Stimulated activated CD4-positive, alpha-beta T cell treated with anti-CD3 and anti-CD28 coated beads, Interleukin-12 subunit alpha, Interleukin-12 subunit beta, amount 100 ng/mL, for 48 hours (primary cell): ENCODE measurements around the gene CCDC154.
"Not testable (repeated sequence)": the region's sequence is repeated elsewhere in the genome, so short reads cannot be mapped to it uniquely, and the experiment has no call there.

Experiments
- DNase-seq, 3 donors: peaks; one replicate each; pipeline ENCODE4 v3.0.0-alpha.2; 2020; ENCODE audit warnings: low read depth in 2 of 3, low spot score in 1 of 3

CCDC154 gene

DNA sequence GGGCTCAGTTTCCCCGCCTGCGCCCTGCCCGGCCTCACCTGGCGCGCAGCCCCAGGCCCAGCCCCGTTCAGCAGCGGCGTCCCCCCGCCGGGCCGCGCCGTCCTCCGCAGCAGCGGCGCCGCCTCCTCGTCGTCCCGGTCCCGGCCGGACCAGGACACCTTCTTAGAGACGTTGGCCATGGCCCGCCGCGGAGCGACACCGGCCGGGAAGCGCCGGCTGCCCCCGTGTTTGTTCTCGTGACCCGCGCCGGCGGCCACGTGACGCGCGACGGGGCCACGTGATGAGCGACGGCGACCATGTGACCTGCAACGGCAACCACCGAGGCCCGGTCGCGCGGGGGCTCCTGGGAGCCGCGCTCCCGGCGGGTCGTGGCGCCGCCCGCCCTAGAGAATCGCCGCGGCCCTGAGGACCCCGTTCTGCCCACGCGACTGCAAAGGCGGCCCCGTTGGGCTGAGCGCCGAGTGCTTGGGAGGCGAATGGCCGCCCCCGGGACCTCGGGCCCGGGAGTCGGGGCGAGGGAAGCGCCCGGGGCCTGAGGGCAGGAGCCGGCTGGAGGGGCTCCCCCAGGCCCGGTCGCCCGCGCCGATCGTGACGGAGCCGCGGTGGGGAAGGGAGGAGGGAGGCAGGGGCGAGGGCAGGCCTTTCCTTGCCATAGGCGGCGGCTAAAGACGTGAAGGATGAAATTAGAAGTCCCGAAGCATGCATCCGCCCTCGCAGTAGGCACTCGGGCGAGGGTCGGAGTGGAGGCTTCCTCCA lies 30.6 kb upstream of the CCDC154 start, which contains the start of gene CLCN7:
Gene CLCN7 (minus strand): TSS at position 233 of the 756 bp plus-strand sequence. CDS start 54 bp downstream, at position 179.
- DNase-seq = peak; percentile 78 to 87 (median 79)

DNA sequence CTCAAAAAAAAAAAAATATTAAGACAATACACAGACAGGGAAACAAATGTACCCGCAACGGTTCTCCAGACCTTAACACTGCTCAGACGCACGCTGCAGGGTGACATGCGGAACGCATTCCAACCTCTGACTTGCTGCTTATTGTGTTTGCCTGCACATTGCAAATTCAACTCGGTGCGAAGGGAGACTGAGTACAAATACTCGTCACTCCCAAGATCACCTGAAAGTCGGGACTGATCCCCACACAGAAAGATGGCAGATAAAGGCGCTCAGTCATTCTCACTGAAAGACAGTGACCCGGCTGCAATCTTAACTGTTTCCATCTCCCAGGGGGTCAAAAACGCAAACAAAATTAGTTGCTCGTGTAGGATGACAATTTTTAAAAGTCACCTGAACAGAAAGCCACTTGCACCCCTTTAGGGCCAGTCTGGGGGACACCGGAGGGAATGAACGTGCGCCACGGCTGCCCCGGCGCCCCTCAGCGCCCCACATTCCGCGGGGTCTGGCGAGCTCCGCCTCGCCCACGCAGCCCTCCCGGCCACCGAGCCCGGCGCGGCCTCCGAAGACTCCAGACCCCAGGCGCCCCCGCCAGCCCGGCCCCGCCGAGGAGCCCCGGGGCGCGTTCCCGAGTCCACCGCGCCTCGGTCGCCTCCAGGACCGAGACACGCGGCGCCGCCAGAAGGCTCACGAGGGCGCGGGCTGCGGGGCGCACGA lies 29.9 kb upstream of the CCDC154 start:
- DNase-seq = no peak

DNA sequence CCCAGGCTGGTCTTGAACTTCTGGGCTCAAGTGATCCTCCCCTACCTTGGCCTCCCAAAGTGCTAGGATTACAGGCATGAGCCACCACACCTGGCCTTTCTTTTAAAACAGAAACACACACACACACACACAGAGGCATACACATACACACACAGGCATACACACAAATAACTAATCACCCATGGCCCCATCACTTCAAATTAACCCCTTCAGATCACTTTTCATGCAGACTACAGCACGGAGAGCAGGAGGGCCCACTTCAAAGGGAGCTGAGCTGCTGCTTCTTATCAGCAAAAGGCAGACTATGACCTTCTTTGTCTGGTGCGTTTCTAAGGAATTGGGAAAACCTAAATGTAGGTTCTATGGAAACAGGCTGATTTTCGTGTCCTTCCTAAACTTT lies 28.6 kb upstream of the CCDC154 start:
- no peak for DNase-seq

DNA sequence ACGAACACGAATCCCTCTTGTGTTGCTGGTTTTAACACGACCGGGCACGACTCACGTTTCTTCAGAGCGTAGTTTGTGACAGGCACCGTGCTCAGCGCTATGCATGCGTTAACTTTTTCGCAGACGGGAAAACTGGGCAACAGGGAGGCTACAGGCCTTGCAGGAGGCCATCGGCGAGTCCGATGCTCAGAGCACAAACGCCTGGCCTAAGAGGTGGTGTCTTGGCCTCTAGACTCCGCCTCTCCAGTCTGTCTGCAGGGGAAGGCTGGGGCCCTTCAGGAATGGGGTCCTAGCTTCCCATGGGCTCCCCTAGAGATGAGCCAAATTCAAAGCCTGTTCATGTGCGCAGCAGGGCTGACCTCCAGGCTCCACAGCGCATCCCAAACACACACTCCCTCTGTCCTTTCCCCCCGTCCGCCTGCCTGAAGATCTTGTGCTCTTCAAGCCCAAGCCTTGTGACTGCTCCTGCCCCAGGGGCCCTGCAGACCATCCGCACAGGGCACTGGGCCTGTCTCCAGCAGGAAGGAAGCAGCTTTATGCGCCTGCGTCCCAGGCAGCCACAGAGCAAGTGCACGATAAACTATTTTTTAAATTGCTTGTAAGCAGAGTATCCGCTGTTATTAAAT lies 27.3 kb upstream of the CCDC154 start:
- DNase-seq = no peak

DNA sequence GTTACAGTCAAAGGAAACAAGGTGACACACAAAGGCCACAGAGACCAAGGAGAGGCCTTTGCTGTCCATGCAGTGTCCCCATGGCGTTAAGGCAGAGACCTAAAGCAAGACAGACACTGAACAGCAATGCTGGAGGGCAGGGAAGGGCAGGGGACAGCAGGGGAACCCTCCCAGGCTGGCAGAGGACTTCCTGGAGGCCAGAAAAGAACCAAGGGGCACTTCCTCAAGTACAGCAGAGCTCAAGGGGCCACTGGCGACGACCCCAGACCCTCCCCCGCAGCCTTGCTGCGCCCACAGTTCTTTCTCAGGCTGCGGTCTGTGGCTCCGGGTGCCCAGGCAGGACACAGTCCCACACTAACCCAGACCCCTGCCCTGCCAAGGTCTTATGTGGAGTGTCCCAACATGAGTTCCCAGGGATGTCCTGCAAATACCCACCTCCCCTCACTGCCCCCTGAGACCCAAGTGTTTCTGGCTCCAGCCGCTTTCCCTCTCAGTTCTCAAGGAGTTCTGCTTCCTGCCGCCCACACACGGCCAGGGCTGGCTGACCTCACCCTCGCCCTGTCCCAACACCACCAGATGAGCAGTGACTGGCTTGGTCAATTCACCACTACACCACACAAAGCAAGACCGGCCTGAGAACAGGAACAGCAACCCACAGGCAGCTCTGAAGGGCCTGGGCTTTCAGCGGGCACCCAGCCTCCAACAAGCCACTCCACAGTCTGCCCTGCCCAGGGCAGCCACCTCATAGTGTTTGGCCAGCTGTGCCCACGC lies 26.3 kb upstream of the CCDC154 start:
- no peak for DNase-seq

DNA sequence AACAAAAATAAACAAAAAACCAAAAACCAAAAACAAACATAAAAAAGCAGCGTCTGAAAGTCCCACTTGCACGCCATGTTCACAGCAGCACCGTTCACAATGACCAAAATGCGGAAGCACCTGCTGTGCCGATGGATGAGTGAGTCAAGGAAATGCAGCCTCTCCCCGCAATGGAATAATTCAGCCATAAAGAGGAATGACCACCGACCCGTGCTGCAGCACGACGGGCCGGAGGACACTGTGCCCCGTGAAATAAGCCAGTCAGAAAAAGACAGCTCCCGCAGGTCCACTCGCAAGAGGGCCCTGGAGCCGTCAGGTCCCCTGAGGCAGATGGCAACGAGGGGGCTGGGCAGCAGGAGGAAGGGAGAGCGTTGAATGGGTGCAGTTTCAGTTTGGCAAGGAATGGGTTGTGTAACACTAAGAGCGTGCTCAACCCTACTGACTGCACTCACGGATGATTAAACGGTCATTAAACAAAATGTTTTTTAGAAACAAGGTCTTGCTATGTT lies 25.4 kb upstream of the CCDC154 start:
- no peak for DNase-seq

DNA sequence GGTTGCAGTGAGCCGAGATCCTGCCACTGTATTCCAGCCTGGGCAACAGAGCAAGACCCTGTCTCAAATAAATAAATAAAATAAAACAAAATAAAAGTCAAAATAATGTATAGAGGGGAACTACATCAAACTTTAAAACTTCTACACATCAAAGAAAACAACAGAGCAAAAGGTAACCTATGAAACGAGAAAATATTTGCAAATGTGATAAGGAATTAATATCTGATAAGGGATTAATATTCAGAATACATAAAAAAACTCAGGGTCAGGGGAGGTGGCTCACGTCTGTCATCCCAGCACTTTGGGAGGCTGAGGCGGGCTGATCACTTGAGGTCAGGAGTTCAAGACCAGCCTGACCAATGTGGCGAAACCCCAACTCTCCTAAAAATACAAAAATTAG lies 24.8 kb upstream of the CCDC154 start:
- not testable (repeated sequence) for DNase-seq

DNA sequence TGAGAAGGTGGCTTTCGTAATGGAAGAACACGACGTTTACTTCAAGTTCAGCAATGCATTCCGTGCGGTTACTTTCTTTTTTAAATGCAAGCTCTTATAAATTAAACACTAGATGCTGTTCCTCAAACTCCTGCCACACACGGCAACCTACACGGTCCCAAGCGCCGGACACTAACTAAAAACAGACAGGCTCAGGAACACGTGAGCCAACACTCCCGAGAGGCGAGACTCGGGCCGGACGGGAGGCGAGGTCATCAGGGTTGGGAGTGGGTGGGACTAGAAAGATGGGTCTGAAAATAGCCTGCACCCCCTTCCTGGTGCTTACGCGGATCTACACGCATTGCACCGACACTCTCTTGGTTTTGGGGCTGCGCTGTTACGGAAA lies 24.1 kb upstream of the CCDC154 start:
- DNase-seq = no peak

DNA sequence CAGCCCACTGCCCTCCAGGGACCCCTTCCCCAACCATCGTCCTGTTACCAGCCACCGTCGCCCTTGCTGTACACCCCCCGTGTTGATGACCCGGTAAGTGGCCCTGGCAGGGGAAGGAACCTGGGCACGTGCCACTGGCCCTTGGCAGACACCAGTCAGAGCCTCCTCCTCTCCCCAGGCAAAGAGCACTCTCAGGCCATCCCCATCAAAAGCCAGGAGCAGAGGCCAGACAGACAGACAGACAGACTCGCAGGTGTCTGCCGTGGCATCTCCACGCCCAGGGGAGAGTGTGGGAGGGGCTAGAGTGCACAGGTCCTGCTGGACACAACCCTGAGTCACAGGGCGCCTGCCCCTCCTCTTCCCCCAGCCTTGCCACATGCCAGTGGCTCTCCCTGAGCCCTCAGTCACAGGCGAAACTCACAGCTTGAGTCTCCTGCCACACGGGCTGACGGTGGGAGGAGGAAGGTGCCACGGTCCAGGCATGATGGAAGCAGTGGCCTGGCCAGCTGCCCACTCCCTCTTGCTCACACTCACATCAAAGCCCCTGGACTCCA lies 22.7 kb upstream of the CCDC154 start:
- no peak for DNase-seq

DNA sequence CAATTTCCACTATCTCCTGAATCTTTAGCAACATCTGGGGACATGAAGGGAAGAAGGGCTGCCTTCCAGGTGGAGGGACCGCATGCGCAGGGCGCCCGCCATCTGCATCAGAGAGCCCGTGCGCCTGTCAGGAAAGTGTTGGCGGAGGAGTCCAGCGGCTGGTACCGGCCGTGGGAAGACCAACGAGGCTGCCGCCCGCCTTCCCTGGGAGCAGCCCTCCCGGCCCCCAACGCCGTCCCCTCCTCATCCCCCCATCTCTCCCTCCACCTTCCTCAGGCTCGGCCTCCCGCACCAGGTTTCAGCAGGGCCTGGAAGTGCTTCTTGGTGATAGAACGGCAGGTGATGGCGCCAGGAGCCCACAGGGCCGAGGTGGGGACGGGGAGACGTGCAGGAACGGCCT lies 21.7 kb upstream of the CCDC154 start:
- no peak for DNase-seq

DNA sequence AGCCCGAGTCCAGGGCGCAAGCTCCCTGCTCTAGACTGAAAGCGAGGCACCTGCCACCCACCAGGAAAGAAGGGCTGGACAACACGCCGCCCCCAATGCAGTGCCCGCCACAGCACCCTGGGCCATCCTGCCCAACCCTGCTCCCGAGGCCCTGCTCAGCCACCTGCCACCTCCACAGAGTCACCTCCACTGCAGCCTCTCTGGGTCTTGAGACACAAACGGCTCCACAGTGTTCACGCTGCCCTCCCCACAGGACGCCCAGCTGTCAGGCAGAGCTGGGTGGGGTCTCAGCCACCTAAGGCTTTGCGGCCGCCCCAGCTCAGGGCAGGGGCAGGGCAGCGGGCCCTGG lies 21.2 kb upstream of the CCDC154 start:
- no peak for DNase-seq

DNA sequence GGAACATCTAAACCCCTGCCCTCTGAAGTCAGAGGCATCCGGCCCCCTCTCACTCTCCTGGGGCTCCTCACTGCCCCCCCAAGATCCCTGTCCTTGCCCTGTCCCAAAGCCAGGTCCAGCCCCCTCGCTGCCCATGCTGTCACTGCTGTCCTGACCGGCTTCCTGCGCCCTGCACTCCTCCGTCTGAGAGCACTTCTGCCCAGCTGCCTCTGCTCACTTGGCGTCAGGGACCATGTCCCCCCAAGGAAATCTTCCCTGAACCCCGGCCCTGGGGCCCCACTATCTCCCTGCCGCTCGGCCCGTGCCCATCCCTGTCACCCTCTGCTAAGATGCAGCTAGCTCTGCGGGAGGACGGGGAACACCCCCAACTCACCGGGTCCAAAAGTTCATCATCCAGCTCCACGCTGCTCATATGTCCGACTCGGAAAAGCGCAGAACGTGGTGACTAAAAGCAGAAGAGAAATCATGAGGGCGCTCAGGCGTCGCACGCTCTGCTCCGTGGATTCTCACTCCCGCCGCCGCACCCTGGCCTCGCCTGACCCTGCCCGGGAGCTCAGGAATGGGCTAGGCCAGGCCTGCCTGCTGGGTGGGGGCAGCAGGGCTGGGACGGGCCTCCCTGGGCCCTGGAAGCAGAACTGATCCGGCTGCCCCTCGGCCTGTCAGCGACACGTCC lies 20.7 kb upstream of the CCDC154 start:
- DNase-seq = no peak

DNA sequence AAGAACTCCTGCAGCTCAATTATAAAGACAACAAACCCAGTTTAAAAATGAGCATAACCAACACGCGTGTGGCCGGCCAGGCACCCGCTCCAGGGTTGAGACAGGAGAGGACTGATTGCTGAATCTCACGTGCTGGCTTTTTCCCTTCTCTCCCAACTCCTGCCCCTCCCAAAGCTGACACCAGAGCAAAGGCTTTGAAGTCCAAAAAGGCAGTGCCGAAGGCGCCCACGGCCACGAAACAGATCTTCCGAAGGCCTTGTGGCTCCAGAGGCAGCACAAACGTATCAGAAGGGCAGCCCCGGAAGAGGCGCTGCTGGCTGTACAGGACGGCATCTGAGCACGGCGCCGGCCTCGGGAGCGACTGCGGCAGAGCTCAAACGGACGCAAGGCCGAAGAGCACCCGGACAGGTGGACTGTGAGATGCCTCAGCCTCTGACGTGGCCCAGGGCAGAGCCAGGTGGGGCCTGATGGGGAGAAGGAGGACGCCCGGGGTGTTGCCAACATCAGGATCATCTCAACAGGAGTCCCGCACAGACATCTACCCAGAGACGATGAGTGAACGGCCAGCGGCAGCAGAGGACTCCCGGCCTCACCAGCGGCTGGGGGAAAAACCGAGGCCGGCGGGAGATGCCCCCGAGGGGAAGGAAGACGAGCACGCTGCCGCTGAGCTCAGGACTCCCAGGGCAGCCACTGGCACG lies 20.0 kb upstream of the CCDC154 start:
- DNase-seq = no peak

DNA sequence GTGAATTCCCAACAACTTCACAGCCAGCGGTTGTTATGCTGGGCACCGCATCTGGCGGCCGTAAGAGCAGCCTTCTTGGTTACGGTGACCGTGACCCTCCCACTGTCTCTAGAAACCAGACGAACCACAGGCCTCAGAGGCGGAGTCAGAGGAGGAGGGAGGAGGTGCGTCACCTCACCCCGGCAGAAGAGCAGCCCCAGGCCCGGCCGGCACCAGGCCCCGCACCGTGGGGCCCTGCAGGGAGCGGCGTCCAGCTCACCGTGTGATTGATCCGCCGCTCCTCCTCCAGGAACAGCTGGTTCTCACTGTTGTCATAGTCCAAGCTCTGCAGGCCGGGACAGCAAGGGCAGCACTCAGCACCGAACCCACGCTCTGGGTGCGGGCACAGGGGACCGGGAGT lies 16.8 kb upstream of the CCDC154 start:
- DNase-seq = no peak

DNA sequence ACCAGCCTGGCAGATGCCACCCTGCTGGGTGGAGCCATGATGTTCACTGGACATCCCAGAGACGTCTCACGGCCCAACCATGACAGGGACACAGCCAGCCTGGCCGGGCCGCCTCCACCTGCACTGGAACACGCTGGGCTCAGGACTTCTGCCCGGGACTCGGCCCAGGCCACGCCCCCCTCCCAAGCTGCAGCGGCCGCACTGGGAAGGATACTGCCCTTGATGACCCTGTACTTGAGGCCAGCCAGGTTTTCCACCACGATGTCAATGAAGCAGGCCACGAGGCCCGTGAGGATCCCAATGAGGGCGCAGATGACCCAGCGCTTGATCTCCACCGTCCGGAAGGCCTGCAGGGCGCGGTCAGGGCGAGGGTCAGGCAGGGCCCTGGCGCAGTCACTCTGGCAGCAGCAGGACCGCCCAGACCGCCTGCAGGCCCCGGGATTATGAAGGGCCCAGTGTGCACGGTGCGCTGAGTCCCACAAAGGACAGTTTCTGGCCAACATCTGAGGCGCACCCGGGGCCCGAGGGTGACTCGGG lies 16.3 kb upstream of the CCDC154 start:
- no peak for DNase-seq

DNA sequence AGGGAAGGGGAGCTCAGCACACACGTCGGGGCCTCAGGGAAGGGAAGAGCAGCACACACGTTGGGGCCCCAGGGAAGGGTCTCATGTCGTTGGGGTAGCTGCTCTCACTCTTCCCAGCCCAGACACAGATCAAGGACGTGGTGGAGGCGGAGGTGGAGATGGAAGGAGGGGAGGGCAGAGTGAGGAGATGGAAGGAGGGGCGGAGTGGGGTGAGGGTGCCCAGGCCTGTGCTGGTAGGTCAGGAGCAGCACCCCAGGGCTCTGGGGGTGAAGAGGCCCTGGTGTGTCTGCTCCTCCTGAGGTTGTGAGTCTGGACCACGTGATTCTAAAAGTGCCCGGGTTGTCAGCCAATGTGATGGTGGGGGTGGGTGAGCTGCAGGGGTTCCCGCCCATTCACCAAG lies 15.6 kb upstream of the CCDC154 start:
- DNase-seq = no peak

DNA sequence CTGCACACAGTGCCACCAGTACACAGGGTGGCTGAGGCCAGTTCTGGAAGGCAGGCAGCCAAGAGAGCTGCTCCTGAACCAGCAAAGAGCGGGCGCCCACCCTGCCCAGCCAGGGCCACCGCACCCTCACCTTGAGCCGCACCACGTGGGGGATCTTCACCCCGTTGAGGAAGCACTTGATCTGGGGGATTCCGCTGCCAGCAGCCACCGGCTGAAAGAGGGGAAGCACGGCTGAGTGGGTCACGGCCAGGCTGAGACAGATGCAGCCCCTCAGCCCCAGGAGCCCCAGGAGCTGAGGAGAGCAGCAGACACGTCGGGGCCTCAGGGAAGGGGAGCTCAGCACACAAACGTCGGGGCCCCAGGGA lies 14.6 kb upstream of the CCDC154 start:
- no peak for DNase-seq

DNA sequence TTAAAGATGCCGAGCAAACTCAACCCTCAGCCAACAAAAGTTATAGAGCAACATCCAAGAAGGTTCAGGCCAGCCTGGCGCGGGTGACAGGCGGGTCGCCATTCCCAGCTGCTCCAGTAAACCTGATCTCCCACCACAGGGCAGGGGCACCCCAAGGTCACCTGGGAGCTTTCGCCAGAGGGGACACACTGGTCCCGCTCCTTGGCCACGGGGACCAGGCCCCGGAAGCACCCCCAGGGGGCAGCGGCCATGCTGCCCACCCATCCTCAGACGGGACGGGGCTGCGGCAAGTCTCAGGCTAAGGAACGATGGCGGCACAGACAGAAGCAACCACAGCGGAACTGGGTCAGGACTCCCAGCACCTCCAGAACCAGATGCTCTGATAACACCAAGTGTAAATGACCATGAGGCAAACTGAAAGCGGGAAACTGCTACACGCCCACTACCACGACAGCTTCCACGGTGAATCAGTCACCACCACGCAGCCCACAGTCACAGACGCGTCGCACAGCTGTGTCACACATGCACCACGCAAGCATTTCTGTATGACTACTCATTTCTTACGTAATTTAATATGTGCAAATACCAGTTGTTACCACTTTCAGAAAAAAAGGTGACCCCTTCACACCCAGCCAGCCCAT lies 14.1 kb upstream of the CCDC154 start:
- peak; percentile 5 to 33 (median 23) for DNase-seq
